HG03280 (cell line): ENCODE results near the gene ST6GALNAC5.
"Not testable (repeated sequence)": the region's sequence is repeated elsewhere in the genome, so short reads cannot be mapped to it uniquely, and the experiment has no call there.

Source experiments
- ATAC-seq: cut with Tn5 transposase; IDR thresholded peaks from one replicate; pipeline ENCODE4 v1.9.1; 2021; ENCODE audit warnings: mild to moderate bottlenecking, moderate library complexity; ENCODE audit not compliant: unreplicated experiment

ST6GALNAC5 gene

DNA sequence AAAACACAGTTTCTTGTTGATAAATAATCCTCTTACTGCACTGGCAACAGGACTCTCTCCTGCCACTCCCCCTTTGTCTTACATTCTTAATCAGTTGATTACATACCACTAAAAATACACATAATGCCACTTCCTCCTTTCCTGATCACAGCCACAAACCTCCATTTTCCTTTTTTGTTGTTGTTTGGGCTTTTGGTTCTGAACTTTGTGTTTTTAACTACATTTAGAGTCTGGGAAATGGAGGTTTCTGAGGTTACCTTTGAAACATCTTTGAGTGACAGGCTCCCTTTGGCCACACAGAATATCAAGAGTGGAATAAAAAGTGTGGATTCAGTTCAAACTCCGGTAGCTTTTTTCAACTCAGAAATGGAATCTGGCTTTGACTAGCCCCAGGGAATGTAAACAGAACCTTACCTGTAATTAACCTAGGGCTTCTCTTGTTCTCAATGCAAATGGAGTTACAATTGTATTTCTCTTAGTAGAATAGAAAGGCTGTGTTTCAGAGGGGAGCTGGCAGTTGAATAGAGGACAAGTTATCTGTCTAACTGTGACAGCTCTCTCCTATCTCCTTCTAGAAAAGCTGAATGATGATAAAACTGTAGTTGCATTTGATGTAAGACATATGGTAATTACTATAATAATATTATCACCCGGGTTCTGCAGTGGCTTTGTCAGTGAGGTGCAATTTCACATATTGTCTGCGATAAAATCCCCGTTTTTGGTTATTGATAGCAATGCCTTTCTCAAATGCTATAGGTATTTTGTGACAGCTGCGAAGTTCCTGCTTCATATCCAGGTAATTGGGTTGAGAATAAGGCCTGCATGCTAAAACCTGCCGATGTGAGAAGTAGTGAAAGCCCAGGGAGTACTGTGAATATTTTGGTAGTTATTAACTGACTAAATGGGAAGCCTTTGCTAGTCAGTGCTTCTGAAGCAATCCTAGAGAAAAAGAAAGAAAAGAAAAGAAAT is 66.9 kb downstream of the ST6GALNAC5 start:
- no peak for ATAC-seq

DNA sequence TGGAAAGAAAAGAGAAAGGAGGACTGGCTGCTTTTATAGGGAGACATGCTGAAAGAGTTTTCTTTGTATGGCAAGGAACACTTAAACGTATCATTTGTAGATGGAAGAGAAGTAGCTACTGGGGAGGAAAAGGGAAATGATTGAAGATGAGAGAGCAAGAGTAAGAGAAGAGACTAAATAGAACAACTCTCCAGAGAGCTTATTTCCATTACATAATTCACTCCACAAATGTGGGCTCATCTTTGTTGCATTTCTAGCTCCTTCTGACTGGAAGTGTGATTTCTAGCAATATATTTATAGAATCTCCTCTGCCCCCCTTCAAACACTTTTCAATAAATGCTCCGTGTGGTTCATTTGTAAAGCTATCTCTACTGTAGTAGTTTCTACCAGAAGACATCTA is 71.0 kb downstream of the ST6GALNAC5 start:
- no peak for ATAC-seq

DNA sequence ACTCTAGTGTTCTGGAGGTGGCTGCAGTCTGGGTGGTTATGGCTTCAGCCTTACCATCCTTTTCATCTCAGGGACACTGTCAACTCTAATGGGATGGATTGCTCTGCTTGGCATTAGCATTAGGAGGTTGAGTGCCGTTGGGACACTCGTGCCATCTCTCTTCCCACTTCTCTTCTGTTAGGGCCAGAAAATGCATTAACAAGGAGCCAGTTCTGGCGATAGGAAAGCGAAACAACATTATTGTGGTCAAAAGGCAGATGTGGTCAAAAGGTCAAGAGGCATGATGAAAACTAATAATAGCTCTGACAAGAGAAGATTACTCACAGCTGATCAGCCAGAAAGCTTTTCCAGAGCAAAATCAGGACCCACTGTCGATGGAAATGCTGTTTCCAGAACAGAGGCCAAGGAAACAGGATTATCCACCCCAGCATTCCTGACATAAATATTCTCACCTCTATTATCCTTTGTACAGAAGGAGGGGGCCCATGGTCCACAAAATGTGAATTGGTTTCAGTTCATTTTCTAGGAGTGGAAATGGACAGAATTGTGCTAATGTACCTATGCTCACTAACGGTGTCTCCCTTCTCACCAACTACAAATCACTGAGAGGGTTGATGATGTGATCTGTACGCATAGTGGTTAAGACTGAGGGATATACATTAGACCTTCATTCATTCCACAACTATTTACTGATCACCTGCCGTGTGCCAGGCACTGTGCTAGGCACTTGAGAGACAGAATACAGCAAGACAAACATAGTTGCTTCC is 72.0 kb downstream of the ST6GALNAC5 start:
- ATAC-seq = peak; percentile 76

DNA sequence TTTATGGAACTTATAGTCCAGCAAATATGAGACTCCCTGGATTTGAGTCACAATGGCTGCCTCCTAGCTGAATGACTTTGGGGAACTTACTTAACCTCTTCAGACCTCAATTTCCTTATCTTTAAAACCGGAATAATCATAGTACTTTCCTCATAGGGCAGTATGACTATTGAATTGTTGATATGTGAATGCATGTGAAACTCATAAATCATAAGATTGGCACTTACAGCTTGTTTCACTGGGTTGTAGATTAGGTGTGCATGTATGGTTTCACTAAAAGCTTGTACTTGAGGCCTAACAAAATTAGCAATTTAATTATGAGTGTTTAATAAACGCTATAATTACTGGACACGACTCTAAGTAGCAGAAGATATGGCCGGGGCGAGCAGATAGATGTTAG is 72.5 kb downstream of the ST6GALNAC5 start:
- no peak for ATAC-seq

DNA sequence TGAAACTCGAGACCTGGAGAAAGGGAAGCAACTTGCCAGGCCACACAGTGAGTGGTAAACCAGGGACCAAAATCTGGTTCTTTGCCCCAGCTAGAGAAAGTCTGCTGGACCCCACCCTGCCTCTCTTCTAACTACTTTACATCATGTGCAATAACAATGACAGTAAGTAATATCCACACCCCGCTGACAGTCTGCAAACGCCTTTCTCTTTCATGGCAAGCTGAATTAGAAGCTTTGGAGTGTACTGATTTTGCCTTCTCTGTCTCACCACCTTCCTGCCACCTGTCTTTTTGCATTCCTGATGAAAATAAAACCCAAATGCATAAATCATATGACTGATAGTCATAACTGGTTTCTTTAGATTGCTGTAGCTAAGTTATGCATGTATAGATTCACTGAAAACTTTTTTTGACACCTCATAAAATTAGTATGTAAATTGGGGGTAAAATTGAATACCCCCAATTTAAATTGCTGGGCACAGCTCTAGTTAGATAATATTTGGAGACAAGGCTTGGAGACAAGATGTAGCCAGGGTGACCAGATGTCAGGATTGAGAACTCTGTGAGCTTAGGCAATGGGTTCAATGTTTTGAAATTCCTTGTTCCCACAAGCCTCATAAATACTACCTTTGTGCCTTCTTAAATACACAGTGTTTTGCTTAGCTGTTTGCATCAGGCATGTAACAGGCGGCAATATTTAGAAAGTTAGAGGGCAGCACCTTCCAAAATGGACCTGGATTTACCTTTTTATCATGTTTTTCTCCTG is 73.5 kb downstream of the ST6GALNAC5 start:
- no peak for ATAC-seq

DNA sequence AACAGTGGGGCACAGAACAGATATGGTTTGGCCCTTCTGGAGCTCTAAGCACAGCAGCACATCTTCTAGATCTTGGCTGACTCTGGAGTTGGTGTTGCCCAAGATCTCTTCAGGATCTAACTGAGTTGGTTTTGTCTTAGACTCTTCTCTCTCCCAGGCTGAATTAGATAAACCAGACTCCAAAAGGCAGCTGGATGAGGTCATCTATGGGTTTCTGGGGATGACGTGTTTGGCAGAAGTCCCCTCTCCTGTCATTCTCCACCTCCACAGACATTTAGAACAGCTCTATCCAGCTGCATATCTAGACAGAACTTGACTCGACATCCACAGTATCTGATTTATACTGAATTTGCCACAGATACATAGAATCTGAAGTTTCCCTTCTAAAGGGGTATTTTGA is 75.3 kb downstream of the ST6GALNAC5 start:
- no peak for ATAC-seq

DNA sequence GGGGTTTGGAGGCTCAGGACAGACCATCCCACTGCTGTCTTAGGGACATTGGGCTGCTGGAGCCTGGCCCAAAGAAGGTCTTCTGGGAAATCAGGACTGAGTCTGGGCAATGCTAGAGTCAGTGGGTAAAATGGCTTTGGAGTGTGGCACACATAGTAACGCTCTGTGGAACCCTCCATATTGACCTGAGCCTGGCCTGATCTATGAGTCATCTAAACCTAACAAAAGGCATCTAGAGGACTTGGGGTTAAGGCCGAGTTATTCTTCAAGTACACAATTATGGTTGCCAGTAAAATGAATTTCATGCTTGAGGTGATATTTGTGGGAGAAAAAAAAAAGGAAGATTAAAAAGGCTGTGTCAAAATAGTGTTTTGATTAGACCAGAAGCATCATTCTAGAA is 77.7 kb downstream of the ST6GALNAC5 start:
- no peak for ATAC-seq

DNA sequence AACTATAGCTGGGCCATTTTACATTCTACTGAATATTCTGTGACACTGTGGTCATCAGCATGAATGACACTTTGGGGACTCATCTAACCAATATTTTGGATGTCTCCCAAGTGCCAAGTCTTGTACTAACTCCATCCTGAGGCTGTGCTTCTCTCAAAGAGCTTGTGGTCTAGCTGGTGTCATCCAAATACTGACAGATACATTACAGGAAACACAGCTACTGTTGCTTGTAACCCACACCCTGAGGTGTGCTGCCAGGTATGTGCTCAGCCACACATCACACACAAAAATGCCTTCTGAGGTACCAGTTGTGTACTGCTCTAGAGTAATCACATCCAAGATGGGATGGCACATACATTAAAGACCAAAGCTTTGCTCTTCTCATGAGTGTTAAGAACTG is 81.6 kb downstream of the ST6GALNAC5 start:
- ATAC-seq = no peak

DNA sequence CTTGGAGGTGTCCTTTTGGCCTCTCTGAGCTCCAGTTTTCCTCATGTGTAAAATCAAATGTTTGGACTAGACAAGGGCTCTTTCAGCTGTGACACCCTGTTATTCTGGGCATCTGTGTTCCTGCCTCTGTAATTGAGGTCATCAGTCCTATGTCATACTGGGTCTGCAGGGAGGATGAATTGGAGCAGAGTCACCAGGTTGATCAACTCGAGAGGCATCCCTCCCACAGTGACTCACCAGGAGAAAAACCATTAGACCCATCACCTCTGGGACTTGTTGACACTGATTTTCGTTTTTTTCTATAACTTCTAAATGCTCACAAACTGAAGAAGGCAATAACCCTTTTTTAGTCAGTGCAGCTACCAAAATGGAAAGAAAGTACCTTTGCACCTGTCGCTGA is 82.2 kb downstream of the ST6GALNAC5 start:
- no peak for ATAC-seq

DNA sequence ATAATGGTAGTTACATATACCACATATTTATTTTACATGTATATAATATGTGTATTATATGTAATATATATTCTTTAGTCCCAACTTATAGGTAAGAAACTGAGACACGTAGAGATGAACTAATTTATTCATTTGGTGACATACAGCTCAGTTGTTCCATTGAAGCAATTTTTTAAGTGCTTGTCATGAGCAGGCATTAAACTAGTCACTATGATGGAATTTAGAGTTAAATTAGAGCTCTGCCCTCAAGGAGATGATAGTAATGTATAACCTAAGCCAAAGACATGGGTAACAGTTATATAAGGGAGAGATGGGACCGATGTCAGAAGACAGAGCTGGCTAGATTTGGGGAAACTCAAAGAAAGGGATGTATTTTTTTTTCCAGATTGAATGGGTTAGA is 83.0 kb downstream of the ST6GALNAC5 start:
- no peak for ATAC-seq

DNA sequence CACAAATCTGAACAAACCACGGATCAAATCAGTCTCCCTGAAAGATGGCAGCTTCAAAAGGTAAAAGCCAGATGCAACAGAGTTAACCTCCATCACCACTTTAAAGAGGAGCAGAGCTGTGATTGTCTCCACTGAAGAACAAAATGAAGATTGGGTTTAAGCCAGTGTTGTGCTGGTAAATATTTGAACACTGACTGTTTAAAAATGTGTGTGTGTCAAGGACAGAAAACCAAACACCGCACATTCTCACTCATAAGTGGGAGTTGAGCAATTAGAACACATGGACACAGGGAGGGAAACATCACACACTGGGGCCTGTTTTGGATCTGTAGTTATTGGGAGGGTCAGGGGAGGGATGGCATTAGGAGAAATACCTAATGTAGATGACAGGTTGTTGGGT is 83.9 kb downstream of the ST6GALNAC5 start:
- no peak for ATAC-seq

DNA sequence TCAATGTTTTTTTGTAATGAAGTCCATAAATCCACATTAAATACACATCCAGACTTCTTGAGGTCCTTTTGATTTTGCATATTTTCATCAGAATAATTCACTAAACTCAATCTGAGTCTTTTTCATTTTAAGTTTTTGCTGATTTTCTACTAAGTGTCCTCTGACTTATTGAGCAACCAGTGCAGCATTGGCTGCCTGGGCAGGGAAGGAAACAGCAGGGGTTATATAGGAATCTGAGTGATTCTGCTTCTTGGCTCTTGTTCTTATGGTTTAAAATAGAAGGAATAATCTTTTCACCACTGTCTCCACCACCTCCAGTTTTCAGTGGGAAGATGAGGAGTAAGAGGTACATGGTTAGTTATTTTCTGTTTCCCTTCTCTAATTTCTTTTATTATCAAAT is 88.4 kb downstream of the ST6GALNAC5 start:
- ATAC-seq = no peak

DNA sequence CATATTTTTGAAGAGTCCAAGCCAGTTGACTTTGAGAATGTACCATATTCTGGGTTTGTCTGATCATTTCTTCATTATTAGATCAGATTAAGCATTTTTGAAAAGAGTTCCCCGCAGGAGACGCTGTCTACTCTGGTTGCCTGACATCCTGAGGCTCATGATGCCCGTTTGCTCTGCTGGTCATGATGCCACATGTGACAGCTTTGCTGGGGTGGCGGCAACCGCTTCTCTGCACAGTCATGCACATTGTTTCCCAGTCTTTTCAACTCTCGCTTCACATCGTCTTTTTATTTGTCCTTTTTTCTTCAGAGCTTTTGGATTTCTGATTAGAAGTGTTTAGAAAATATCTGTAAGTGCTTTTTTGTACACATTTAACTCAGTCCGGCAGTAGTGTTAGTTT is 90.7 kb downstream of the ST6GALNAC5 start:
- ATAC-seq = no peak

DNA sequence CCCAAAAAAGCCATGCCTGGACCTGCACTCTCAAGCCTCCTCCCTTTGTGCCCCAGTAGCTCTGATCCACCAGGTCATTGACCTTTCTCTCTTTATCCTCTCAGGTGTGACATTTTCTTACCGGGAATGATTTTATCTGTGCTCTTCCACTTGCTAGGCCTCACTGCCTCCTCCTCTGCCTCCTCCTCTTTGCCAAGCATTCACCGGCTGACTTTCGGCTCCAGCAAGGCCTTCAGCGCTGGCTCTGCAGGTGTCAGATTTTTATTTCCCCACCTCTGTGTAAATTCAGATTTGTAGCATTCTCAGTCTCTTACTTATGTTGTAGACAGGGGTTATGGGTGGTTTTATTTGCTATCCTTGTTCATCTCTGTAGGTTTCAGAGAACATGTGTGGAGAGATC is 91.5 kb downstream of the ST6GALNAC5 start:
- ATAC-seq = no peak

DNA sequence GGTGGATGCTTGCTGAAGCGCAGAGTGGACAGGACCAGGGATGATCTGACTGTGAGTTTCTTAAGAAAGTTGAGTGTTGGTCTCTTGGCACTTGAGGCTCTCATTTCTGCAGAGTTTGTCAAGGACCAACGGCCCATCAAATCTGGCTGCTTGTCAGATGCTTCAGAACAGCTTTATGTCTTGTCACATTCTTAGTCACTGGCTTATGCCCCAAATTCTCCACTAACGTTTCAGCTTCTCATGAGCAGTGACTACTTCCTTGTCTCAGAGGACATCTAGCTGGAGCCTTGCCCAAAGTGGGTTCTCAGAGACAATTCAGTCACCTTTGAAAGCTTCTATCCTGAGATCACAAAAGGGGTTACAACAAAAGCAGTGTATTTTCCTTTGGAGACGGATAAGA is 92.3 kb downstream of the ST6GALNAC5 start:
- no peak for ATAC-seq

DNA sequence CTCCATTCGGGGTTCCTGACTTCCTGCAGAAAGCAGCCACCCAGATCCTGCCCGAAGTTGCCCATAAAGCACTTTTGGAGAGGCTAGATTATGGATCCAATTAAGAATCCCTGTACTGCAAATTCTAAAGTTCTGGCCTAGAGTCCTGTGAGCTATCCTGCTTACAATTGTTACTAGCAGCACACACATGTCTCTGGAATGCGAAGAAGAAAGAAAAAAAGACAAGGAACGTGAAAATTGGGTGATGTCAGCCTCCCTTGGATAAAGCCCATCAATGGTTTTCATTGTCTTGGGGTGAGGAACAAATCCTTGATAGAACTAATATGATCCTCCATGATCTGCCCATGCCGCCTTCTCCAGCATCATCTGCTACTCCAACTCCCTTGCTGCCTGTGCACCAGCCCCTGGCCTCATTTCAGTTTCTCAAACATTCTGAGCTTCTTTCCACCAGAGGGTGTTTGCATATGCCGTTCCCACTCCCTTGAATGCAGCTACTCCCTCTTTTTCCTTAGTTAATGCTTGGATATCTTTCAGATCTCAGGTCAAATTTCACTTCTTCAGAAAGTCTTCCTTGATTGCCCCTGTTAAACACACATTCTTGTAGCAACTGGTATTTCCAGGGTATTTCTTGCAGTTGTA is 94.0 kb downstream of the ST6GALNAC5 start:
- no peak for ATAC-seq

DNA sequence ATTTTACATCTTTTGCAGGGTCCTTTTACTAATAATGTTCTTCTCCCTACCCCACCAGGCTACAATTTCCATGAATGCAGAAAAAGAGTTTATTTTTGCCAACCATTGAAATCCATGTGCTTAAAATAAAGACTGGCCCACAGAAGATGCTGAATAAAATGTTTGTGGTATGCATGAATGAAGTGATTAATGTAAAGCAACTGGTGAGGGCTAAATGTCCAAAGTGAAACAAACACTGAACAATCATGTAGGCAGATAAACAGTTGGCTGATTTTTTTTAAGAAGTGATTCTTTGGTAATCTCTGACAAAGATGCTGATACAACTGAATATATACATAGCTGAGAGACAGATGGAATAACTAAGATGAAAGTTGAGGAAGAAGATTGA is 94.5 kb downstream of the ST6GALNAC5 start:
- ATAC-seq = no peak

DNA sequence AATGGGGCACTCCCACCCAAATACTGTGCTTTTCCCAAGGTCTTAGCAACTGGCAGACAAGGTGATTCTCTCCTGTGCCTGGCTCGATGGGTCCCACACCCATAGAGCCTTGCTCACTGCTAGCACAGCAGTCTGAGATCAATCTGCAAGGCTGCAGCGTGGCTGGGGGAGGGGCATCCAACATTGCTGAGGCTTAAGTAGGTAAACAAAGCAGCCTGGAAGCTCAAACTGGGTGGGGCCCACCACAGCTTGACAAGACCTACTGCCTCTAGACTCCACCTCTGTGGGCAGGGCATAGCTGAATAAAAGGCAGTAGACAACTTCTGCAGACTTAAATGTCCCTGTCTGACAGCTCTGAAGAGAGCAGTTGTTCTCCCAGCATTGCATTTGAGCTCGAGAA is 114.0 kb downstream of the ST6GALNAC5 start:
- not testable (repeated sequence) for ATAC-seq

DNA sequence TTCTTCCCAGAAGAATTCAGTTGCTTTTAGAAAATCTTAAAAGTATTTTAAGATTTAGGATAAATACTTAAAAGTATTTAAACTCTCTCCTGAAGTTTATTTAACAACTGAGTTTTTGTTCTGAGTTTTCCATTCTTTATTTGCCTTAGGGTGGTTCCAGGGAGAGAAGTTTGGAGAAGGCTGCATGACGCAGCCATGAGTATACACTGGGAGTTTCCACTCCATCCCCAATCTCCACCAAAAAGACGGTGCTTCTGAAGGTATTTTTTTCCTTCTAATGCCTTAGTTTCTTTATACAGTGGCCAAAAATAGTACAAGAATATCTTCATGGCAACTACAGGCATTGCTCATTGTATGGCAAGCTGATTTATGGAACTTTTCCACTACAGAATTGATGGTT is 122.7 kb downstream of the ST6GALNAC5 start:
- no peak for ATAC-seq

DNA sequence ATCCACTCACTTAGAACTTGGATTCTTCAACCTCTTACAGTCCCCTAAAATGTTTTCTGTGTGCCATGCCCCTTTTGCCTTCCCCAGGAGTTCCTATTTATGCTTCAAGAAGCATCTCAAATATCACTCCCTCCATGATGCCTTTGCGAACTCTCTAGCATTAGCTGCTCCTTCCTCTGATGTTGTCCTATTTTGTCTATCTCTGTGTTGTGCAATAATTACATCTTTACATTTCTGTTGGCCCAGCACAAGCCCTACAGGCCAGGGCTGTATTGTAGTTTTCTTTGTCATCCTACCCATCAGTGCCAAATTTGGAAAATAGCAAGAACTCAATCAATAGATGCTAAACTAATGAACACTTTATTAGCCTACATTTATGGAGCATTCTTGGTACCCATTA is 125.8 kb downstream of the ST6GALNAC5 start:
- no peak for ATAC-seq
